Measurements from ENCODE around the gene ENAM.
"Not testable (repeated sequence)": the region's sequence is repeated elsewhere in the genome, so short reads cannot be mapped to it uniquely, and the experiment has no call there.

The ENAM gene

DNA sequence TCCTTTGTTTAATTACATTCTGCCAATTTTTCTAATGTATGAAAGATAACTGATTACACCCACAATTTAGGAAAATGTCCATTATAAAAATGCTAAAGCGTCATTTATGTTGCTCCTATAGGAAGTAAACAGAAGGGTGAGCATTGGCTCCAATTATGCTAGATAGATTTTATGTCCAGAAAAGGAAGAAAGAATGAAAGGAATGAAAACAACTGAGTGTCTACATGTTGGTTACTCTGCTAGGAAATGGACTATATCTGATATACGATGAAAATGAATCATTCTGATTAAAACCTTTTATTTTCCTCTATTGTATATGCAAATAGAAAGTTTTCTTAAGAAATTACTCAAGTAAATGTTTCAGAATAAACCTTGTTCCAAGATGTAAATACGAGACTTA lies 1.6 kb downstream of the ENAM start:
- no peak for DNase-seq

DNA sequence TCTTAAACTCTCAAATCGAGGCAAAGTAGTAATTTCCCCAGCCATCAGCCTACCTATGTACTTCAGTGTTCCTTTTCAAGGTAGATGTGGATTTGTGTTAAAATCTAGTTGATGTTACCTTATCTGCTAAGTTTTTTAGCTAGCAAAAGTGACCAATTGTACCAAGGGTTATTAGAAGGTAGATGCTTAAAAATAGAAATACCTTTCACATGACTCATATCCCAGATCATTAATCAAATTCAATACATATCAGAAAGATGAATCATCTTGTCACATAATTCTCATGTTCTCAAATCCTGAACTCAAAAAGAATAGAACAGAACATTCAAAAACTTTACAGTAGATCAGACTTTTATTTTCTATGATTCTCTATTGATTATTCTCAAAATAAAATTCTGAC lies 3.5 kb downstream of the ENAM start:
- no peak for DNase-seq

DNA sequence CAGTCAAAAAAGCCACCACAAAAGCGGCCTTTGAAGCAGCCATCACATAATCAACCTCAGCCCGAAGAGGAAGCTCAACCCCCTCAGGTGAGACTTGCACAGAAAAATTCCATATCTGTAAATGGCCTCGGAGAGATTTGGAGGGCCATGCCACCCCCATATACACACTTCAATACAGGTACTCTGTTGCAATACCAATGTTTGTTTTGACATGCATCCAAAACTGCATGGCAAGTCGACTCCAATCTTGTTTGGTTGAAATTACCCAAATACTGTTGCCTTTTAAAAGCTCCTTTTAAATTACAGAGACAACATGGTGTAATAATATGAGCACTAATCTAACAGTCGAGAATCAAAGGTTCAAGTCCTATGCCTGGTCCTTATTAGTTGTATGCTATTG lies 5.9 kb downstream of the ENAM start:
- no peak for DNase-seq

DNA sequence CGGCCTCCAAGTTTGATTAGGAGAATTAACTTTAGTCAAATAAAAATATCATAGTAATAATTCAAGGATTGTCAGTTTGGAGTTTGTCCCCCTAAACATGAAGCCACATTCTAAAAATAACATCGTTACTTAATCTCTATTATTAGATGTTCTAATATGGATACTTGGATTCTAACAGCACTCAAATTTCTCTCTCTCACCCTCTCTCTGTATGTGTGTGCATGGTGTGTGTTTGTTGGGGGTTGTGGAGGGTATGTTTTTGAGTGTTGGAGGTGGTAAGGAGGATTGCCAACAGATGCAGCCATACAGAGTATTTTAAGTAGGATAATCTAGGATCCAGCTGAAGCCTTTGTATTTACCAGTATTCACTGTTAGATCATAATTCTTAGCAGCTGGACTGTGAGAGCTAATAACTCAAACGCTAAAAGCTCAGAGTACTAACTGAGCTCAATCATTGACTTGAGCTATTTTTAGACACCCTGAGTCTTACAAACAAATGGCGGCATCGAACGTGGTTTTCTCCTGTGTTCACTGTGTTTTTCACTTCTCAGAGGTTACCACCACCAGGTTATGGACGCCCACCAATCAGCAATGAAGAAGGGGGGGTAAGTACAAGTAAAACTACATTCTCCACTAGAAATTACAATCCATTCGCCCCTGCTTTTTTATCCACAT lies 8.8 kb downstream of the ENAM start:
- DNase-seq = no peak

DNA sequence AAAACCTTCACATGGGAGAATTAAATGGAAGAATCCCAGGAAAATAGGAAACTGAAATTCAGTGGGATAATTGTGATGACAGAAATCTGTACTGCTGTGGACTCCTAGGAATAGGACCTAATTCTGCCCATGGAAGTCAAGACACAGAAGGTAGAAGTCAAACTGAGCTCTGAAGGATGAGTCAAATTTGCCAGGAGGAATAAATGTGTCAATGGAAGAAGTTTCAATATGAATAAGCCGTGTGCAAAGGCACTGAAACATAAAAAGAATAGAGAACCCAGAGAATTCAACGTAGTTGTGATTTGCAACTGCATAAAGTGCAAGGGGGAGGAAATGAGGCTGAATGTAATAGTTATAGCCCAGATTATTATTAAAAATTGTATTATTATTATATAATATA lies 11.6 kb downstream of the ENAM start:
- no peak for DNase-seq

DNA sequence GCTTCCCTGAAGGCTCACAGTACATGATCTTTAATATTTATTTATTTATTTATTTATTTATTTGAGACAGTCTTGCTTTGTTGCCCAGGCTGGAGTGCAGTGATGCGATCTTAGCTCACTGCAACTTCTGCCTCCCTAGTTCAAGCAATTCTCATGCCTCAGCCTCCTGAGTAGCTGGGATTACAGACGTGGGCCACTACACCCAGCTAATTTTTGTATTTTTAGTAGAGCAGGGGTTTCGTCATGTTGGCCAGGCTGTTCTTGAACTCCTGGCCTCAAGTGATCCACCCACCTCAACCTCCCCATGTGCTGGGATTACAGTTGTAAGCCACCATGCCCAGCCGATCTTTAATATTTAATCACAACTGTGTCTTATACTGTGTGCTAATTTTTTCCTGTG lies 22.2 kb downstream of the ENAM start:
- DNase-seq = not testable (repeated sequence)

DNA sequence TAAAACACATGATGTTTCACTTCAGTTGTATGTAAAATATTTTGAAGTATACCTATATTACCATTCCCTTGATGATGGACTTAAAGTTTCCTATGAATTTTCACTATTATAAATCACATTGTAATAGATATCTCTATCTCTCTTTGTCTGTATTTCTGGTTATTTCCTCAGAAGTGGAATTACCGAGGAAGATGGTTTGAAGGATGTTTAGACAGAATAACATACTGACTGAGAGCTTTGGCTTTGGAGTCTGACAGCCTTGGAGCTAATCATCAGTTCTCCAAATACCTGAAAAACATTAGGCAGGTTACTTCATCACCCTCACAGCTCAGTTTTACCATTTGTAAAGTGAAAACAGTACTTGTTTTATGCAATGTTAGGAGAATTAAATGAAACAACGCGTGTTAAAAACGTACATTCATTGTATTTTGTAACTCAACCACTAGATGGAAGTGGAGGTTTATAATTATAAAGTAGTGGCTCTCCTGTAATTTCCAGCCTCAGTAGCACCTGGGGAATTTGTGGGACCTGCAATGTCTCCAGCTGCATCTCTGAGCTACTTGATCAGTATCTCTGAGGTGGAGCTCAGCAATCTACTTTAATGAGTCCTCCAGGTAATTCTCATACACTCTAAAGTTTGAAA lies 23.4 kb downstream of the ENAM start:
- peak in 1 of 5 donors; percentile 15 for DNase-seq

DNA sequence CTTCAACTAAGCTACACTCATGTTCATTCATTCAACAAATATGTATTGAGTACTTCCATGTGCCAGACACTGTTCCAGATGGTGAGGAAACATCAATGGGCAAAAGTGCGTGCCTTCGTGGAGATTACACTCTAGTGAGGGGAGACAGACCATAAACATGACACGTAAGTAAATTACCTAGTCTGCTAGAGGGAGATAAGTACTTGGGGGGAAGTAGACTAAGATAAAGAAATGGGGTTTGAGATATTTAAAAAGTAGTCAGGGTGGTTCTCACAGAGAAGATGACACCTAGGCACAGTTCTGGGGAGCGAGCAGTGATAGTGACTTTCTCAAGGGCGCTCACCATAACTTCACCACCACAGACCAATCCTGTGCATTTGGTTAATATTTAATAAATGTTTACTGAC lies 26.1 kb downstream of the ENAM start:
- no peak for DNase-seq

DNA sequence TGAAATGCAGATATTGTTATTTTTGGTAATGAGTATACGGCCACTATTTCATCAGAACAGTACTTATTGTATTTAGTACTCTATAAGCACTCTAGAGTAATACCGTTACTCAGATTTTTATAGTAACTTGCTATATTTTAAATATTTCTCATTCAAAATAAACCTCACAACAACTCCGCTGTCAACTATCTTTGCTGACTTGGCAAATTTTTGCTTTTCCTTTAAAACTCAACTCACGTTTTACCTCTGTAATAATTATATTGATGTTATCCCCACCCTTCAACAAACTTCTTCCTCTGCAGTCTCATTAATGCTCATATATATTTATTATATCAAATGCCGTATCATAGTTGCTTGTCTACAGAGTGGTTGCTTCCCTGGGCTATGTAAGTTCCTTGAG lies 28.8 kb downstream of the ENAM start:
- no peak for DNase-seq

DNA sequence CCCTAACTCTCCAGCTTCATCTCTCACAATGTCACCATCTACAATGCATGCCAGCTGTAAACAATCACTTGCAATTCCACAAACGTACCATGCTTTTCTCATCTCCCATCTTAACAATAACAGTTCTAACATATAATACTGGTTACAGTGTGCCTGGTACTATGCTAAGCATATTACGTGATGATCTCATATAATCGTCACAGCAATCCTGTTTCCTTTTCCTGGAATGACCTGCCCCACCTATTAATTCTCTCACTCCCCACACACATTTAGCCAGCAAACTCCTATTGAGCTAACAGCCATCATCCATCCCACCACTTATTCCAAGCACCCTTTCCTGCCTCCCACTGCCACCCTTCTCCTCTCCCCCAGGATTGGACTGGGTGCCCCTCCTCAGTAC lies 29.9 kb downstream of the ENAM start:
- no peak for DNase-seq

DNA sequence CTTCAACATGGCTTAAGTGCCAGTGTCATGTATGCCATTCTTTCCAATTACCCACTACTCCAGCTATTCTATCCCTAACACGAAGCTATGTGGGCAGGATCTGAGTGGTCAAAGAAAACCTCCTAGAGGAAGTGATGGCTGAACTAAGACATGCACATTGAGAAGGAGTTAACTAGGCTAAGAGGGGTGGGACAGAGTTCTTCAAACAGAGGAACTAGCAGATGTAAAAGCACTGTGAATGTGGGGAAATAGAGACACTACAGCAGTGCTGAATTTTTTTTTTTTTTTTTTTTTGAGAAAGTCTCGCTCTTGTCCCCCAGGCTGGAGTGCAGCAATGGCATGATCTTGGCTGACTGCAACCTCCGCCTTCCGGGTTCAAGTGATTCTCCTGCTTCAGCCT lies 31.6 kb downstream of the ENAM start:
- DNase-seq = no peak

DNA sequence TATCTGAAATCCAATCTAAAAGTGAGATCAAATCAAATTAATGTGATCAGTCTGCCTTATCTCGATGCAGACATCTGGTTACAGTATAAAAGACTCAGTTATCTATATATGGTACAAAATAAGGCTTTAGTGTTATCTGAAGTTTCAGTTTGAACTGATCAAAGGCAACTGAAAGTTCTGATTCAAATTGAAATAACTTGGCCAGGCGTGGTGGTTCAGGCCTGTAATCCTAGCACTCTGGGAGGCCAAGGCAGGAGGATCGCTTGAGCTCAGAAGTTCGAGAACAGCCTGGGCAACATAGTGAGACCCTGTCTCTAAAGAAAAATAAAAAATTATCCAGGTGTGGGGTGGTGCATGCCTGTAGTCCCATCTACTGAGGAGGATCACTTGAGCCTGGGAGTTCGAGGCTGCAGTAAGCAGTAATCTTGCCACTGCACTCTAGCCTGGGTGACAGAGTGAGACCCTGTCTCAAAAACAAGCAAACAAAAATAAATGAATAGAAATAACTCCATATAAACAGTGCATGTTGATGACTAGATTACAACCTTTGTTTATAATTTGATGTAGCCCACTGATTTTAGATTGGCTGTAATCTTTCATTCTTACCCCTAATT lies 32.9 kb downstream of the ENAM start:
- DNase-seq = peak in 1 of 5 donors; percentile 28

DNA sequence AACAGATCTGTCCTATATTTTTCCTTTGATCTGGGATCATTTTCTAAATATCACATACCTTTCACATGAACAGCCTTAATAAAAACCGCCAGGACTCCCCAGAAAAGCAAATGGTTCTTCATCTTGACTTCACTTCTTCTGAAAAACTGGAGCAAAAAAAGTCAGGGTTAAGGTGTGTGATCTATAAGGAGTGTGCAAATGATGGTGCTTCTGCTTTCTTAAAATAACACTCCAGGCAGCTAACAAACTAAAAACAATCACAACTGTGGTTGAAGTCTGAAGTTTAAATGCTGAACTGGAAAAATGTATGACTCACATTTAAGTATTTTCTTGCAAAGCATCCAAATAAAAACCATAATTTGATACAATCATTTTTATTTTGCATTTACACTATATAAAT lies 37.8 kb downstream of the ENAM start, which contains the start of gene JCHAIN:
JCHAIN (minus strand) TSS at position 140 of the 400 bp plus-strand sequence; CDS start at position 122, 18 bp downstream.
- no peak for DNase-seq

DNA sequence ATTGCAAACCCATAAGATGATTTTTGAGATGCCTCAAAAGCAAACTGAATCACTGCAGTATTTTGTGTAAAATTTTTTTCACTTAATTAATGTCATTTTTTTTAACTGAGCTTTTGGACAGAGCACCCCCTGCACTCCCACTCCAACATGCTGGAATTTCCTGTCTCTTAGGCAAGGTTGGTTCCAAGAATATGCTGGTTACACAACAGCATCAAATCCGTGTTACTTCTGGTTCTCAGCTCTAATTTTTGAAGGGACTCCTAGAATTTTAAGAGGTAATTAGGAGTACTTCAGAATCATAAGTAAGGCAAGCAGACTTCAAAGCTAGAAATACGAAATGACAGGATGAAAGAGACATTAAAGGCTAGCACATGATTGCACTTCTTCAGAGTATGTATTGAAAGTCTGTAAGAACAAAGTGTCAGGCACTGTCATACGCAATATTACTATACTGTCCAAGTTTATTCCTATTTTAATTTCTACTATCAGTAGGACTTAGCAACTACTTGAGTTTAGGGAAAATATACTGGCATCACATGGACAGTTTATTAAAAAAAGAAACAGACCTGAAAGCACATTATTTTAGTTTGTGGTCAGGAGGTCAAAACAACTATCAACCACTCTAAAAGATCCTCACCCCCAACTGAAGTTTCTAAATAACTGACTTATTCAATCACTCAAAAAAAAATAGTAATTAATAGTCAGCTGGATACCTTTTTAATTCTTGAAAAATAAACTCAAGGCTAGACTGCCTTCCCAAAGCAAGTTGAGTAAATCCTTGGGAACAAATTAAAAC lies 39.4 kb downstream of the ENAM start:
- DNase-seq = no peak

DNA sequence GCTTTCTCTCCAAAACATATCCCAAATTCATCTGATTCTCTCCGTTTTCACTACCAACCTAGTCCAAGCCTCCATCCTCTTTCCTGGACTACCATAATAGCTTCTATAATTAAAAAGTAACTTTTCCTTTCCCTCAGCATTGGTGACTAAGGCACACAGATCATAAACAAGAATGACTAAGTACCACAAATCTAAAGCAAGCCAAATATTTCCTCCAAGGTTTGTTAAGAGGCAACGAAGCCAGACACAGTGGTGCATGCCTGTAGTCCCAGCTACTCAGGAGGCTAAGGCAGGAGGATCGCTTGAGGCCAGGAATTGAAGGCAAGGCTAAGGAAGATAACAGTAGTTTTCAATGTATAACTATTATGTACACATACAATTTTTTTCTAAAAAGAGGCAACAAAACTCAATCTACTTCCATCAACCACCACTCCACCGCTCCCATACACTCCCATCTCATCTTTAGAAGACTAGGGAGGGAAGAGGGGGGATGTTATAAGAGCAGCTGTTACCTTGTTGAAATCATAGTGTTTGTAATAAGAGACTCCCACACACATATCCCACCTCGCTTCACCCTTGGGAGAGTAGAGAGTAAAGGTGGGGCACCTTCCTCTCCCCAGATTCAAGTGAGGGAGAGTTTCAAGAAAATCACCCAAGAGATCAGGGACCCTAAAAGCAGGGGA lies 41.9 kb downstream of the ENAM start:
- DNase-seq = no peak

DNA sequence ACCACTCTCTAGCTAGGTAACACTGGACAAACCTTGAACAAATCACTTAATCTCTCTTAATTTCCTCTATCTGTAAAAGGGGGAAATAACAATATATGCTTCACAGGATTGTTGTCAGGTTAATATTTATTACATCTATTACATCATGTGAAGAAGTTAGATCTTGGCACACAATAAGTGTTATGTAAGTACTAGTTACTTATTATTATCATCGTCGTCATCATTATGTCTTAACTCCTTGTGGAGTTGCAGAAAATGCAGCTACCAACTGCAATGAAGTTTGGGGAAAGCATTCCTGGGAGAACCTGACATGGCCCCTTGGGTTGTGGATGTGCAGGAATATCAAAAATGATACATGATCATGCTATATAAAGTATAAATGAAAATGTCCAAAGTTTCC lies 42.5 kb downstream of the ENAM start:
- no peak for DNase-seq

DNA sequence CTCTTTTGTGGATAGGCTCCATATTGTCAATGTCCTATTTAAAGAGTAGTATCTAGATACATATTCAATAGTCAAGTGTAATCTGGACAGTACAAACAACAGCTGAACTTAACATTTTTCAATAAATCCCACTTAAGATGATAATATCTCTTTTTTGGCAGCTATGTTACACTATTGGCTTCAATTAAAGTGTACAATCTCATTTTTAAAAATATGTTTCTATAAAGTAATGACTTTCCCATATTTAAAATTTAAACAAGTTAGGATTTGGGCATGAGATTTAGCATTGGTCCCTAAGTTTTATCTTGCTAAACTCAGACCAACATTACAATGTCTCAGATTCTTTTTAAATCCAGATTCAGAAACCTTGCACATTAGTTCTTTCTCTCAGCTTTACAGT lies 45.6 kb downstream of the ENAM start:
- no peak for DNase-seq

DNA sequence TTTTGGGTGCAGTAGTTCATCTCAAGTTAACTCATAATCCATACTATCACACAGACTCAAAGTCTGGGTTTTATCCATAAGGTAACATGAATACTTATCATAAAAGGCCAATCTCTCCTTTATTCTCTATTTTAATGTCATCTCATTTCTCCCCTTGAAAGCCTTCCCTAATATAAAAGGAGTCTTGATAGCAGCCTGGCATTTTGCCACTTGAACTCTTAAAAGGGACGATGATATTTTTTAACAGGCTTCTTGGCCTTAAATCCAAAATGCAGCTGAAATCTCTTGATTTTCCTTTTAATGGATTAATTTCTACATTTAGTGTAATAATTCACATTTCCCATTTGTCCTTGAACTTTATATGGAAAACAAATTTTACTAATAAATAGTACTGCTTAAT lies 46.2 kb downstream of the ENAM start:
- no peak for DNase-seq

DNA sequence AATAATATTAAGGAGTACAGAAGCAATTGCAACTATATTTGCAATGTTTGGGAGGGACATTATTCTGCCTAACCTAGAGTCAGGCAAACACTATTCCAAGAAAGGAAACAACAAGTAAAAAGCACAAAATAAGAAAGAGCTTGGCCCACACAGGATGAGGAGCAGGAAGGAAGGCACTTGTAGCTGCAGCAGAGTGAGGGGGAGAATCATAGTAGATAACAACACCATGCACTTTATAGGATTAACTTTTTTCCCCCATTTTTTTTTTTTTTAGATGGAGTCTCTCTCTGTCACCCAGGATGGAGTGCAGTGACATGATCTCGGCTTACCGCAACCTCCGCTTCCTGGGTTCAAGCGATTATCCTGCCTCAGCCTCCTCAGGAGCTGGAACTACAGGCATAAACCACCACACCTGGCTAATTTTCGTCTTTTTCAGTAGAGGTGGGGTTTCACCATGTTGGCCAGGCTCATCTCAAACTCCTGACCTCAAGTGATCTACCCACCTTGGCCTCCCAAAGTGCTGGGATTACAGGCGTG lies 48.1 kb downstream of the ENAM start:
- DNase-seq = no peak

DNA sequence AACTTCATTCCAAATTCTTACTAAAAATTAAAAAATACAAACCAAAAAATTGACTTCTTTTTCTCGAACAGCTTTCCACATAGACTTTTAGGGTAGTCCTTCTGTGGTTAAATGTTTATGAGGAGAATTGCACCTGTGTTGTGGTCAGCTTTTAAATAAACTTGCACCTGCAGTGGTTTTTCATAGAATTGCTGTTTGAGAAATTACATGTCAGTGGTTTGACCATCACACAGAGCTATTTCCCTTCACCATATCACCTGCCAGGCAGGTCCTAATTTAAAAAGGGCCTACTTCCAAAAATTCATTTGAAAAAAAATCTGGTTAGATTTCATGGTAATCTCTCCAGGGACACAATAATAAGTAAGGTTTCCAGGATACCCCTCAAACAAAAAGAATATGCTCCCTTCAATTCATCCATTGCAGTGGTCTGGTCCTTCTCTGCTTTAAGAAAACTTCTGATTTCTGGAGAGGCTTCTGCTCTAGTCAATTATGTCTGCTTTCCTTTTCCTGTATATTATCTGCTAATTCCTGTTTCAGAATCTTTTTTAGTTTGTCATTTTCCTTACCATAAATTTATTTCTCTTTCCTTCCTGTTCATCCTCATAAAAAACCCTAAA lies 49.9 kb downstream of the ENAM start:
- no peak for DNase-seq

DNA sequence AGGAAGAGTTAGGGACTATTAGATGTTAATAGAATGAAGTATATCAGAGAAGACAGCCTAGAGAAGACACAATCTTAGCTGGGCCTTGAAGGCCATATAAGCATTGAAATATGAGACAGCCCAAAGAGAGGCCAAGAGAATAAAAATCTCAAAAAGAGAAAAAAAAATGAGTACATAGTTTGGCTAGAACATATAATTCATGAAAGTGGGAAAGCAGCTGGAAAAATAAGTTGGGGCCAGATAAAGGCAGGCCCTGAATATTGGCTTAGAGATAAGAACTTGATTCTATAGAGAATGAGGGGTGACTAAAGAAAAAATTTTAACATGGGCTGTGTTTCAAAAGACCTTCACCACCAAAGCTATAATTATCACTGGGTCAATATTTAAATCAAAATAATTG lies 52.4 kb downstream of the ENAM start:
- DNase-seq = no peak

DNA sequence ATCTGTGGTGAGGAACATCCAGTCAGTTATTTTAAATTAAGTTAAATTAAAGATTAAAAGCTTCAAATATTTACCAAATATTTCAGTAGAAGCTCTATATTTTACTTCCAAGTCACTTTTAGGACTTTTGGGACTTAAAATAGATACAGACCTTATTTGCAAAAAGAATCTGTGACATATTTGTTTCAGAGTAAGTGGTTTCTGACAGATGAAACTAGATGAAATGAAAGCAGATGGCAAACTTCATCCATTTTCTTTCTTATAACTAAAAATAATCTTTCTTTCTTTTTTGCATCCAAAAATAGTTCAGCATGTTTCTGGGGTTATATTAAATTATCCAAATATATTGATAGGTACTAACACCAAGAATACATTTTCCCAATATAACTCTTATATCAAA lies 53.2 kb downstream of the ENAM start:
- no peak for DNase-seq

All from T-helper 1 cell (primary cell).